Neural cell (in vitro differentiated cells): ENCODE measurements around the gene SCUBE1.

Experiments
- CTCF ChIP-seq: fragments of 450-650 bp; IDR thresholded peaks from 2 replicates; pipeline ENCODE4 v1.5.1; 2014; ENCODE audit warnings: antibody characterized with exemption, mild to moderate bottlenecking, moderate library complexity; ENCODE audit not compliant: poor library complexity, severe bottlenecking
- EZH2 ChIP-seq: fragments of 200-600, 300-800 bp; shearing (Covaris generic), sonication (generic); IDR thresholded peaks from 2 replicates; pipeline ENCODE4 v1.6.1; 2014; ENCODE audit warnings: antibody characterized with exemption, low read length, borderline replicate concordance, mild to moderate bottlenecking; ENCODE audit not compliant: insufficient read depth, poor library complexity, severe bottlenecking
- POLR2AphosphoS5 ChIP-seq: IDR thresholded peaks from 2 replicates; pipeline ENCODE4 v1.6.1; 2012
- SMC3 ChIP-seq: fragments of 450-650 bp; conservative IDR thresholded peaks from 2 replicates; pipeline ENCODE4 v1.6.1; 2014; ENCODE audit warnings: antibody characterized with exemption, mild to moderate bottlenecking, moderate library complexity; ENCODE audit not compliant: poor library complexity

- no peak for TF ChIP-seq SMC3
- TF ChIP-seq EZH2 = no peak
- no peak for TF ChIP-seq CTCF
- TF ChIP-seq POLR2AphosphoS5 = no peak
Measured at GRCh38 chr22:43333156-43333555, 10.0 kb downstream of the SCUBE1 start.
